ENCODE data around the gene CPVL.

- TF ChIP-seq CTCF (IDR thresholded peaks at IDR 0.05; ENCODE audit: borderline replicate concordance, extremely low read depth, low read length, poor library complexity, severe bottlenecking) (no peak), EZH2 (IDR thresholded peaks at IDR 0.05; ENCODE audit: borderline replicate concordance, low read depth, low read length, severe bottlenecking) (no peak)
Measured at GRCh38 chr7:29126804-29127203, 19.5 kb downstream of the CPVL start.
